Esophagus squamous epithelium (tissue), 4 donors: ENCODE measurements around the gene KEL.

Source experiments
- POLR2A ChIP-seq, 4 donors: fragments of 450-650 bp; IDR thresholded peaks; one replicate each; pipeline ENCODE4 v1.6.1; 2017; ENCODE audit warnings: antibody characterized with exemption in 4 of 4, mild to moderate bottlenecking in 4 of 4, moderate library complexity in 3 of 4
- TF ChIP-seq, protein P1 (sequence below), 6 experiments: fragments of 450-650 bp in 4 of 6; fragments of 200-600 bp in 2 of 6; sonication (generic) in 2 of 6; IDR thresholded peaks; one replicate each; pipeline ENCODE4 v1.5.1; 2016 to 2019; ENCODE audit warnings: antibody characterized with exemption in 6 of 6, mild to moderate bottlenecking in 4 of 6, moderate library complexity in 4 of 6

DNA sequence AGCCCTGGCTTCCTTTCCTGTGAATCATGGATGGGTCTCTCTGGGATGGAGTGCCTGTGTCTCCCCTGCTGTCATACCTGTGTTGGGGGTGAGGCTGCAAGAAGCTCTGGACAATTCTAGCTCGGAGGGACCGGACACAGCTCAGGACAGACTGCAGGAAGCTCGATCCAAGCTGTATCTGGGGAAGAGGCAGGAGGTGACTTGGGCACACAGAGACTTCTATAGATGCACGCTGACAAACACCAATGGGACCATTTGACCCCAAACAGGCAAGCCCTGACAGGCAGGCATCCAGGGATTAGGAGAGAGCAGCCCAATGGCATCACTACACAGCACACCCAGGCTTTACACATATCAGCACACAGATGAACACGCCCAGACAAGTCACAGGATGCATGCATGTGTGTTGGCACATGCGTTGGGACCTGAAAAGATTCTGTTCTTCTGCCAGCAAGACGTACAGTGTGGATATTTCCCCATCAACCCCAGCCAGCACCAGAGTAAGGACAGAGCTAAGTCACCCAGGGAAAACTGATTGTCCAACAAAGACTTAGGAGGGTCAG is 18.4 kb downstream of the KEL start:
- TF ChIP-seq, protein P1, sequence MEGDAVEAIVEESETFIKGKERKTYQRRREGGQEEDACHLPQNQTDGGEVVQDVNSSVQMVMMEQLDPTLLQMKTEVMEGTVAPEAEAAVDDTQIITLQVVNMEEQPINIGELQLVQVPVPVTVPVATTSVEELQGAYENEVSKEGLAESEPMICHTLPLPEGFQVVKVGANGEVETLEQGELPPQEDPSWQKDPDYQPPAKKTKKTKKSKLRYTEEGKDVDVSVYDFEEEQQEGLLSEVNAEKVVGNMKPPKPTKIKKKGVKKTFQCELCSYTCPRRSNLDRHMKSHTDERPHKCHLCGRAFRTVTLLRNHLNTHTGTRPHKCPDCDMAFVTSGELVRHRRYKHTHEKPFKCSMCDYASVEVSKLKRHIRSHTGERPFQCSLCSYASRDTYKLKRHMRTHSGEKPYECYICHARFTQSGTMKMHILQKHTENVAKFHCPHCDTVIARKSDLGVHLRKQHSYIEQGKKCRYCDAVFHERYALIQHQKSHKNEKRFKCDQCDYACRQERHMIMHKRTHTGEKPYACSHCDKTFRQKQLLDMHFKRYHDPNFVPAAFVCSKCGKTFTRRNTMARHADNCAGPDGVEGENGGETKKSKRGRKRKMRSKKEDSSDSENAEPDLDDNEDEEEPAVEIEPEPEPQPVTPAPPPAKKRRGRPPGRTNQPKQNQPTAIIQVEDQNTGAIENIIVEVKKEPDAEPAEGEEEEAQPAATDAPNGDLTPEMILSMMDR (IDR thresholded peaks at IDR 0.05): no peak
- no peak for TF ChIP-seq POLR2A (IDR thresholded peaks at IDR 0.05)
